AG09319 (cell line): Measurements from ENCODE around the gene ENDOG.
"Not testable (repeated sequence)": the region's sequence is repeated elsewhere in the genome, so short reads cannot be mapped to it uniquely, and the experiment has no call there.

Experiments
- DNase-seq: peaks from one replicate; pipeline ENCODE4 v3.0.0-alpha.2; 2010; ENCODE audit warnings: low read depth; ENCODE audit errors: extremely low read depth
- CTCF ChIP-seq: IDR thresholded peaks from 2 replicates; pipeline ENCODE4 v1.5.1; 2011; ENCODE audit warnings: low read depth, mild to moderate bottlenecking, inconsistent platforms, low read length, moderate library complexity

The ENDOG gene

GRCh38 chr9:128774804-128775203 lies 43.5 kb upstream of the ENDOG start:
- DNase-seq = no peak
- TF ChIP-seq CTCF = no peak

- not testable (repeated sequence) for DNase-seq
Measured at GRCh38 chr9:128780093-128780492, 38.2 kb upstream of the ENDOG start.

DNA sequence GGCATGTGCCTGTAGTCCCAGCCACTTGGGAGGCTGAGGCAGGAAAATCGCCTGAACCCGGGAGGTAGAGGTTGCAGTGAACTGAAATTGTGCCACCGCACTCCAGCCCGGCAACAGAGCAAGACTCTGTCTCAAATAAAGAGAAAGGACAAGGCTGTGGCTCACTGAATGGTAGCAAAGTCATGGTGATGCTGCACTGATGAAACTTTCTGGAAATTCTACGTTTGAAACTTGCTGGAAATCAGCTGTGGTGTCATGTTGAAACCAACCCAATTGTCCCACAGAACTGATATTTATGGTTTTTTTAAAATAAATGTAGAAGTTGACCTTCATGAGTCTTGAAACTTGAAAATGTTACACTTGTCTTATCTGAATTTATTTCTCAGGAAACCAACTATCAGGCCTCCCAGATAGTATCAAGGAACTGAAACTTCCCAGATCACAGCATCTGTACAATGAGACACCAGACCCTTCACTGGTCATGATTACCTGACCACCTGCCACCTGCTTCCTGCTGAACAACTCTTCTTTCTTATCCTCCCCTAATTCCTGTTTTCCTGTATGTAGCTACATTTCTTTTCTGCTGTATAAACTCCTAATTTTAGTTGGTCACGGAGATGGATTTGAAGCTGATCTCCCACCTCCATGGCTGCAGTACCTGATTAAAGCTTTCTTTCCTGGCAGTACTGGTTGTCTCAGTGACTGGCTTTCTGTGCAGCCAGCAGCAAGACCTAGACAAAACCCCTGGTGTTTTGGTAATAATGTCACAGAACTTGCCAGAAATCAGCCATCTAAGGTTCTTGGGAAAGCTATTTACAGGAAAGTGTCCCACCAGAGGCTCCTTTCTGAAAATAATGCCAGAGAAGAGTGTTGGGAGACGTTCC lies 36.9 kb upstream of the ENDOG start:
- TF ChIP-seq CTCF = no peak
- DNase-seq = no peak

DNA sequence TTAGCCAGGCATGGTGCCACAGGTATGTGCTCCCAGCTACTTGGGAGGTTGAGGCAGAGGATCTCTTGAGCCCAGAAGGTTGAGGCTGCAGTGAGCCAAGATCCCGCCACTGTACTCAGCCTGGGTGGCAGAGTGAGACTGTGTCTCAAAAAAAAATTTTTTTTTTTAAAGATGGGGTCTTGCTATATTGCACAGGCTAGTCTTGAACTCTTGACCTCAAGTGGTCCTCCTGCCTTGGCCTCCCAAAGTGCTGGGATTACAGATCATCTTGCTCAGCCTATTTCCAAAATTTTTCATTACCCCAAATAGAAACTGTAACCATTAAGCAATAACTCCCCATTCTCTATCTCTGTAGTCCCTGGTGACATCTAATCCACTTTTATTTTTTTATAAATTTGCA lies 35.6 kb upstream of the ENDOG start:
- no peak for DNase-seq
- TF ChIP-seq CTCF = no peak

- no peak for TF ChIP-seq CTCF
- DNase-seq = no peak
Measured at GRCh38 chr9:128785427-128785826, 32.9 kb upstream of the ENDOG start.

GRCh38 chr9:128786681-128787601 lies 31.4 kb upstream of the ENDOG start, which contains the start of gene TBC1D13:
TSS of gene TBC1D13 (plus strand) at chr9:128787253. CDS start at chr9:128787354, 101 bp downstream.
- TF ChIP-seq CTCF = no peak
- peak; percentile 46 for DNase-seq

DNA sequence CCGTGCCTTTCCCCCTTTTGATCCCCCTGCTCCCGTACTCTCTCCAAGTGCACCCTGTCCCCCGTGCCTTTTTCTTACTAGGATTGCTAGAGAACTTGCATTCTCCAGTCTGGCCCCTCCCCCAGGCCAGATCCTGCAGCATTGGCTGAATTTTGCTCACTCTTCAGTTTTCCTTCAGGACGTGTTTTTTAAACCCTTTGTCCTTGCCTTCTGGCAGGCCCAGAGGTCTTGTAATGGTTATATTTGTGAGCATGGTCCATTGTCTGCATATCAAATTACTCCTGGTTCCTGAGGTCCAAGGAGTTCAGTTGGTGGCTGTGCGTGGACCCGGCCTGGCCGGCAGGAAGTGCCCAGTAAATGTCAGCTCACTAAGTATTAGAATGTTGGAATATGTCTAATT lies 30.6 kb upstream of the ENDOG start:
- TF ChIP-seq CTCF = no peak
- no peak for DNase-seq
